Stimulated activated CD8-positive, alpha-beta memory T cell treated with anti-CD3 and anti-CD28 coated beads, Interleukin-4, amount 100 ng/mL, for 1 hour (primary cell): Measurements from ENCODE around the gene KAT14.
"Not testable (repeated sequence)": the region's sequence is repeated elsewhere in the genome, so short reads cannot be mapped to it uniquely, and the experiment has no call there.

Experiments
- DNase-seq, 2 donors: peaks; one replicate each; pipeline ENCODE4 v3.0.0-alpha.2; 2020; ENCODE audit warnings: low read depth in 2 of 2, low spot score in 1 of 2

KAT14 gene

DNA sequence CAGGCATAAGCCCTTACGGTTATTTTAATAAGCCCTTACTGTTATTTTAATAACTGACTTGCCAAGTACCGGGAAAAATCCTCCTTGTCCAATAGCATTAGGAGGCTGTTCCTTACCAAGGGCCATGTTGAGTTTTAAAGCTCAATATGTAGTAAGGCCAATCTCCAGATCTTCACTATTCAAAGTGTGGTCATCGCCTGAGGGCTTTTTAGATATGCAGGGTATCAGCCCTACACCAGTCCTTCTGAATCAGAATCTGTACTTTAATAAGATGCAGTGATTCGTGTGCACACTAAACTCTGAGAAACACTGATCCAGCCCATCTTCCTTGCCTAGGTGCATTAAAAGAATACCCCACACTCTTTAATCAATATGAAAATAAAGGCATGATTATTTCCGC lies 77.9 kb downstream of the KAT14 start:
- DNase-seq: no peak

- no peak for DNase-seq
Observed at GRCh38 chr20:18218280-18218679, 80.6 kb downstream of the KAT14 start.

GRCh38 chr20:18223409-18223808 lies 85.7 kb downstream of the KAT14 start:
- DNase-seq: no peak

DNA sequence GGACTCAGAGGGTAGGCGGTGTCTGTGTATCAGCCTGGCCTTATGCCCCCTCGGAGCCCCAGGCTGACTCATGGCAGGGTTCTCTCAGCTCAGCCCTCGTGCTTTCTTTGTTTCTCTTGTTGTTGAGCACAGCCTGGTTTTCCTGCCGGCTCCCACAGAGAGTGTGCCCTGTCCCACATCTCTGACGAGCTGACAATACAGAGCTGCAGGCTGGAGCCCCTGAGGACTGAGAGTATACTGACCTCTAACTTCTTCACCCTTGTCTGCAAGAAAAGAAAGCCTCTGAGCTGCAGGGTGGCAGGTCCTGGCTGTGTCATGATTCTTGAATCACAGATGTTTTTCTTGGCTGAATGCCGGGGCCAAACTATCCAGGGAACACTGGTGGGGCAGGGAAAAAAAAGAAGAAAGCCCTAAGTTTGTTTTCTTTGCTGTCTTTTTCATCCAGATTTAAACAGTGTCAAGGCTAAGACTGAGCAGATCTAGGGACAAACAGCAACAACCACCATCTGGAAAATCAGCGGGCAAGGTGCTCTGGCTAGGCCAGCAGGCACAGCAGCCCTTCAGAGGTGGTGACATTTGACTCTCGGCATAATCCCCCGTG lies 87.4 kb downstream of the KAT14 start:
- no peak for DNase-seq

DNA sequence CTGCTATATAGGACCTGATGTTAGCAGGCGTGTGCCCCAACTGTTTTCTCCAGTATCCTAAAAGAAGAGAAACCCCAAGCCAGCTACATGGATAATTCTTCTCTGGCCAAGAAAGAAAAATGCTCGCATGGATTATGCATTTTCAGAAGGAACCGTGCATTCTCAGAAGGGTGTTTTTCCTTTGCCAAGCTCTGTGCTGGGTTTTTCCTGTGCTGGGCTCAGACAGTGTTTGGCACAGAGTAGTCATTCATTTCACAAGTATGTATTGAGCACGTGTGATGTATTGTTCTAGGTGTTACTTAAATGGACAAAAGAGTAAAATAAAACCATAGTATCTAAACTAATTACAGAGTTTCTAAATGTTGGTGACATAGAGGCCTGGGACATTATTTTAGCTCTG lies 88.0 kb downstream of the KAT14 start:
- no peak for DNase-seq

- DNase-seq: not testable (repeated sequence)
Observed at GRCh38 chr20:18226741-18227140, 89.1 kb downstream of the KAT14 start.

DNA sequence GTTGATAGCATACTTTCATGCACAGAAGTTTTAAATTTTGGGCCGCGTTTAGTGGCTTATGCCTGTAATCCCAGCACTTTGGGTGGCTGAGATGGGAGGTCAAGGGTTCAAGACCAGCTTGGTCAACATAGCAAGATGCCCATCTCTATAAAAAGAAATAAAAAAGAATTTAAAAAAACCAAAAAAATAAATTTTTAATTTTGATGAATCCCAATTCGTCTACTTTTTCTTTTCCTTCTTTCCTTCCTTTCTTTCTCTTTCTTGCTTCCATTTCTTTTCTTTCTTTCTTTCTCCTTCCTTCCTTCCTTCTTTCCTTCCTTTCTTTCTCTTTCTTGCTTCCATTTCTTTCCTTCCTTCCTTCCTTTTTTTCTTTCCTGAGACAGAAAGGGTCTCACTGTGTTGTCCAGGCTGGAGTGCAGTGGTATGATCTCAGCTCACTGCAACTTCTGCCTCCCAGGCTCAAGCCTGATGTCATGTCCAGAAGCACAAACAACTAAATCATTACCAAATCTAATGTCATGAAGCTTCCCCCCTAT lies 95.8 kb downstream of the KAT14 start:
- no peak for DNase-seq
